Activated naive CD8-positive, alpha-beta T cell treated with anti-CD3 and anti-CD28 coated beads, Interleukin-2, amount 10 ng/mL, durations not matched to agents 7 days and 5 days (primary cell): ENCODE measurements around the gene FASTK. TPM values are rescaled to one million over a fixed set of nuclear protein-coding genes. Genes with fewer than 3 reads are reported as not detected.
A peak's percentile ranks its signal among the peaks of the same experiment; 100 is the strongest.

Experiments used
- ATAC-seq: fragments of 150-1000 bp; cut with Tn5 transposase; one replicate; pipeline ENCODE4 v1.10.0; 2021; ENCODE audit warnings: low read depth, moderate library complexity
- POLR2A ChIA-PET: fragments of 350-600 bp; sonication (Branson Sonifier 250); formaldehyde crosslinking; loops from one replicate; lab custom pipeline; 2021; ENCODE audit warnings: antibody characterized with exemption; lab: Charles Lee
- DNase-seq: peaks from one replicate; pipeline ENCODE4 v3.0.0; 2021
- H3K27ac Mint-ChIP-seq: one replicate; pipeline ENCODE4 v1.8.0; 2022; ENCODE audit warnings: mild to moderate bottlenecking, mixed read lengths
- H3K27me3 Mint-ChIP-seq: one replicate; pipeline ENCODE4 v1.8.0; 2022; ENCODE audit warnings: mild to moderate bottlenecking, moderate library complexity, mixed read lengths
- H3K36me3 Mint-ChIP-seq: one replicate; pipeline ENCODE4 v1.8.0; 2021; ENCODE audit warnings: mild to moderate bottlenecking, mixed read lengths
- H3K4me1 Mint-ChIP-seq: one replicate; pipeline ENCODE4 v1.8.0; 2021; ENCODE audit warnings: mixed read lengths
- H3K4me3 Mint-ChIP-seq: one replicate; pipeline ENCODE4 v1.8.0; 2022; ENCODE audit warnings: mild to moderate bottlenecking, moderate library complexity, mixed read lengths
- H3K9me3 Mint-ChIP-seq: one replicate; pipeline ENCODE4 v1.8.0; 2021; ENCODE audit warnings: mixed read lengths
- total RNA-seq, 2 experiments: library from RNA; stranded (reverse); gene quantifications; one replicate each; pipeline ENCODE4 v1.2.3, GENCODE V29; 2021

The FASTK gene
- total RNA-seq, 2 experiments from 2014 or later: 96.5 to 100 TPM

DNA sequence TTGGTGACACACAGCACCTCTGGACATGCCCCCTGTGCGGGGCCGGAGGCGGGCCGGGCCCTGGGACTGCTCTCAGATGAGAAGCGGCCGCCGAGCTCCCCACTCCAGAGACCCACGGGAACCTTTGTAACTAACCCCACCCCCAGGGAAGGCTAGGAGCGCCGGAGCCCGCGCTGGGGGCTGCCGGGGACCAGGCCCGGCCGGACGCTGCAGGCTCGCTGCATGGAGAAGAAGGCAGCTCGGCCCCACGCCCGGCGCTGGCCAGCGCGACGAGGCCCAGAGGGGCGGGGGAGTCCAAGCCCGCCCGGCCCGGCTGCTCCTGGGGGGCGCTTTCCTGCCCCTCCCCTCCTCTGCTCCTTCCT lies 42.2 kb upstream of the FASTK start:
- Mint-ChIP-seq H3K4me1 (peaks cover 1% of the 10 kb centered on the region), H3K27ac (no peak overlapping the region), H3K4me3 (no peak overlapping the region), H3K27me3 (no peaks in the 10 kb centered on the region), H3K36me3 (no peaks in the 10 kb centered on the region), H3K9me3 (no peaks in the 10 kb centered on the region)
- ATAC-seq: no peak
- no peak for DNase-seq
- POLR2A ChIA-PET: no interaction called here

DNA sequence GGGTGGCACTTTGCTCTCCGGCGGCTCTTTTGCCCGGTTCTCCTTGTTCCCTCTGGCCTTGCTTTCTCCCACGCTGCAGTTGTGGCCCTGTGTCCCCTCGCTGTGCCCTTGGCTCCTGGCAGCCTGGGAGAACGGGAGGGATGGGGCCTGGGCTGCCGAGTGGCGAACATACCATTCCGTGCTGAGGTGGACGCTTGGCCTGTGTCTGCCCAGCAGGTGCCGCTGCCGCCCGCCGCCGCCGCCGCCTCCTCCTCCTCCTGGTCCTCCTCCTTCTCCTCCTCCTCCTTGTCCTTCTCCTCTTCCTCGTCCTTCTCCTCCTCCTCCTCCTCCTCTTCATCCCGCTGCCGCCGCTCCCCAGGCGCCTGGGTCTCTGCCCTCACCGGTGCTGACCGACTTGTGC lies 41.7 kb upstream of the FASTK start:
- H3K9me3 Mint-ChIP-seq: no peaks in the 10 kb centered on the region
- H3K4me3 Mint-ChIP-seq: no peak overlapping the region
- H3K27me3 Mint-ChIP-seq: no peaks in the 10 kb centered on the region
- no peak overlapping the region for H3K27ac Mint-ChIP-seq
- ATAC-seq: no peak
- no peaks in the 10 kb centered on the region for H3K36me3 Mint-ChIP-seq
- DNase-seq: no peak
- POLR2A ChIA-PET: no interaction called here
- peaks cover 4% of the 10 kb centered on the region for H3K4me1 Mint-ChIP-seq

DNA sequence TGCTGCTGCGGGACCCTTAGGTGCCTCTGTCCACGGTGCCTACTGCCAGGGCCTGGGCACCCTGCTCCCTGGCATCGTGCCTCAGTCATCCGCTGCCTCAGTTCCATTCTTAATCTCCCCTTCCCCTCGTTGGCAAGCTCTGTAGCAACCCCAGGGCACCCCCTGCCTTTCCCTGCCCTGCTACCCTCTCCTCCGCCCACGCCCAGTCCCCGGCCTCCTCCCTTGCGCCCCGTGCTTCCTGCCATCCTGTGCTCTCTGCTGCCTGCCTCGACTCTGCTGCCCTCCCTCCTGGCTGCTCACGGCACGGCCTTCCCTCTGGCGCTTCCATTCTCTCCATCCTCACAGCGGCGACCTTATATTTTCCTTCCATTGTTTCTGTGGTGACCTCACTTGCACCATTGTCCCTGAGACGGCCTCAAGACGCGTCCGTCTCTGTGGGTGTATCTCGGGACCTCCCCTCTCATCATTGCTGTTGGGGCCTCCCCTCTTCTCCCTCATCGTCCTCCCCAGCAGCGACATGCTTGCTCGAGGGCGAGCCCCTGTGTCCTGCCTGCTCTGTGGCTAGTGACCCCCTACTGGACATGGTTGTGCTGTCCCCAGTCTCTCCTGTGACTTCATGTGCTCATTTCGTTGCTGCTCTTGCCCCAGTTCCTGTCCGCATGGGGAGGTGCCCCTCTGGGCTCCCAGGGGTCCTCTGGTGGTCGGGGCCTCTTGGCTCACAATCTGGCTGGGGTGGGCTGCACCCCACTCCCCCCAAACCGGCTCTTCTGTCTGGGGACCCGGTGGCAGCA lies 41.0 kb upstream of the FASTK start:
- POLR2A ChIA-PET: no interaction called here
- peaks cover 4% of the 10 kb centered on the region for H3K4me1 Mint-ChIP-seq
- no peak for DNase-seq
- no peaks in the 10 kb centered on the region for H3K9me3 Mint-ChIP-seq
- no peak for ATAC-seq
- no peak overlapping the region for H3K27ac Mint-ChIP-seq
- no peaks in the 10 kb centered on the region for H3K36me3 Mint-ChIP-seq
- H3K27me3 Mint-ChIP-seq: no peaks in the 10 kb centered on the region
- H3K4me3 Mint-ChIP-seq: no peak overlapping the region

DNA sequence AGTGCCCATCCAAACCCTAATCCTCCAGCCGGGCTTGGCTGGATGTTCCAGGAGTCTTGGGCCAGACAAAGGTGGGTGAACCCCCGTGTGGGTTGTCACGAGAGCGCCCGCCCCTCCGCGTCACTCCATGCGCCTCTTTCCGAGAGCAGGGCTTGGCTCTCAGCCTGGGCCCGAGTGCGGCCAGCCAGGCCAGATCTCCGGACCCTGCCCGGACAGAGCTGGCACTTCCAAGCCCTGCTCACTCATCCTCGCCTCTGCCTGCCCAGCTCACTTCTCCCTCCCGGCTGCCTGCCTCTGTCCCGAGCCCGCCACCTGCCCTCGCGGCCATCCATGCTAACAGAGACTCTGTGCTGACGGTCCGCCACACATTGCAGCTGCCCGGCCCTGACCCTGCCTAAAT lies 40.3 kb upstream of the FASTK start:
- DNase-seq (no peak), ATAC-seq (no peak)
- POLR2A ChIA-PET: no interaction called here
- Mint-ChIP-seq H3K36me3 (no peaks in the 10 kb centered on the region), H3K4me3 (no peak overlapping the region), H3K27ac (no peak overlapping the region), H3K9me3 (no peaks in the 10 kb centered on the region), H3K4me1 (peaks cover 4% of the 10 kb centered on the region), H3K27me3 (peaks cover 1% of the 10 kb centered on the region)

DNA sequence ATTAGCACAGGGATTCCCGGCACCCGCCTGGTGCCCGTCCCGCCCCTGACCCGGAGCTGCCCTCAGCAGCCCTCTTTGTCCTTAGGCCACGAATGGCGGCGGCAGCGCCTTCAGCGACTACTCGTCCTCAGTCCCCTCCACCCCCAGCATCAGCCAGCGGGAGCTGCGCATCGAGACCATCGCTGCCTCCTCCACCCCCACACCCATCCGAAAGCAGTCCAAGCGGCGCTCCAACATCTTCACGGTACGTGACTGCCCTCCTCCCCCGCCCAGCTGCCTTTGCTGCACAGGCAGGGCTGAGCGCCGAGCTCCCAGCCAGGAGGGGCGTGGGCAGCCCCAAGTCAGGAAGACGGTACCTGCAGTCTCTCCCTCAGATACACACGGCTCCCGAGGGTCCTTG lies 39.3 kb upstream of the FASTK start:
- DNase-seq: no peak
- POLR2A ChIA-PET: no interaction called here
- Mint-ChIP-seq H3K4me1 (peaks cover 4% of the 10 kb centered on the region), H3K9me3 (no peaks in the 10 kb centered on the region), H3K27ac (no peak overlapping the region), H3K27me3 (peaks cover 2% of the 10 kb centered on the region), H3K4me3 (no peak overlapping the region), H3K36me3 (no peaks in the 10 kb centered on the region)
- ATAC-seq: no peak

DNA sequence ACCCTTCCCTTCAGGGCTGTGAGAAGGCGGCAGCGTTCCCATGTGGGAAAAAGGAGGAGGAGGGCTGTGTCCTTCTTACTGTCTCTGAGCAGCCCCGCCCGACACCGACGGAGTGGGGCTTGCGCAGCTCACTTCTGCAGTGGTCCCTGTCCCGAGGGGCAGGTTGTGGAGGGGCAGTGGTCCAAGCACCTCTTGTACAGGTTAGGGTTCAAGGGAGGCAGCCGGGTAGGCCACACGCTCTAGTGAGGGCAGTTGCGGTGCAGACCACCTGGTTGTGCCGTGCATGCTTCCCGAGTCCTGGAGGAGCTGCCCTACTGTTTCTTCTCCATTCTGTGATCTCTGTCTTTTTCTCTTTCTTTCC lies 38.4 kb upstream of the FASTK start:
- Mint-ChIP-seq H3K27ac (no peak overlapping the region), H3K36me3 (no peaks in the 10 kb centered on the region), H3K27me3 (peaks cover 2% of the 10 kb centered on the region), H3K4me3 (no peak overlapping the region), H3K9me3 (no peaks in the 10 kb centered on the region), H3K4me1 (peaks cover 4% of the 10 kb centered on the region)
- POLR2A ChIA-PET: no interaction called here
- ATAC-seq (no peak), DNase-seq (no peak)

DNA sequence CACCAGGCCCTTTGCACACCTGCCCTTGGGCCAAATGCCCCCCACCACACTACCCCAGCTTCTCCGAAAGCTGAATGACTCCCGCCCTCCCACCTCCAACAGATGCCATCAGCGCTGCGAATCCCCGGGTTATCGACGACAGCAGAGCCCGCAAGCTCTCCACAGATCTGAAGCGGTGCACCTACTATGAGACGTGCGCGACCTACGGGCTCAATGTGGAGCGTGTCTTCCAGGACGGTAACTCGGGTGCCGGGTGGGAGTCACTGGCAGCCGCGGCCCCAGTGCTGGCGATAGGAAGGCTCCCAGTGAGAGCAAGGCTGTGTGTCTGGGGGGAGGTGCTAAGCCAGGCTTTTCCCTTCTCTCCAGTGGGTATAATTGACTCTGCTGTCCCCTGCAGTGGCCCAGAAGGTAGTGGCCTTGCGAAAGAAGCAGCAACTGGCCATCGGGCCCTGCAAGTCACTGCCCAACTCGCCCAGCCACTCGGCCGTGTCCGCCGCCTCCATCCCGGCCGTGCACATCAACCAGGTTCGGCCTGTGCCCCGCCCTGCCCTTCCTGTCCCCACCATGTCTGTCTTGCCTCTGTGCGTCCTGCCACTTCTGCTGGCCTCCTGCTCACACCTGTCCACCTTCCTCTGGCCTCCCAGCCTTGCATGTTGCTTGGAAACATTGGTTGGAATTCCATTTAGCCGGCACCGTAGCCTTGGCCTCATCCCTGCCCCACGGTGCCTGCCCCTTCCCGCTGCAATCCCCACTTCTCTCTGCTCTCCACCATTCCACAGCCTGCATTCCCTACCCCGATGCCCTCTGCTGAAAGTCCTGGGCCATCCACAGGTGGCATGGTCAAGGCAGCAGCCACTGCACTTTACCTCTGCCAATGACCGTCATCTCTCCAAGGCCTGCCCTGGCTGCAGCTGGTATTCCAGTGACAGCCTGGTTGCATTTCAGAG lies 37.8 kb upstream of the FASTK start:
- DNase-seq (no peak), ATAC-seq (no peak)
- POLR2A ChIA-PET: no interaction called here
- Mint-ChIP-seq H3K4me1 (peaks cover 4% of the 10 kb centered on the region), H3K27ac (no peak overlapping the region), H3K27me3 (peaks cover 3% of the 10 kb centered on the region), H3K36me3 (no peaks in the 10 kb centered on the region), H3K4me3 (no peak overlapping the region), H3K9me3 (no peaks in the 10 kb centered on the region)

DNA sequence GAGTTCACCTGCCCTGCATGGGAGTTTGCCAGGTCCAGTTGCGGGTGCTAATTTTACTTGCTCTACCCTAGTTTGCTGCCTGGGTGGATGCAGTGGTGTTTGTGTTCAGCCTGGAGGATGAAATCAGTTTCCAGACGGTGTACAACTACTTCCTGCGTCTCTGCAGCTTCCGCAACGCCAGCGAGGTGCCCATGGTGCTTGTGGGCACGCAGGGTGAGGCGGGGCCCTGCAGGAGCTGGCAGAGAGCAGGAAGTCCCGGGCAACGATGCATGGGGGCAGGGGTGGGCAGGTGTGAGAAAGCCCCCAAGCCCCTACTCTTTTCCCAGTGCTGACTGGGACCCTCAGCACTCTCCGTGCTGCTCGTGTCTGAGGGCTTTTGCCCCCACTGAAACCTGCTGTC lies 37.0 kb upstream of the FASTK start:
- Mint-ChIP-seq H3K27me3 (peaks cover 6% of the 10 kb centered on the region), H3K36me3 (no peaks in the 10 kb centered on the region), H3K27ac (peak overlapping the region; percentile 64), H3K4me1 (peaks cover 4% of the 10 kb centered on the region), H3K4me3 (peak overlapping the region; percentile 58), H3K9me3 (no peaks in the 10 kb centered on the region)
- POLR2A ChIA-PET: no interaction called here
- DNase-seq: no peak
- peak; percentile 26 for ATAC-seq

DNA sequence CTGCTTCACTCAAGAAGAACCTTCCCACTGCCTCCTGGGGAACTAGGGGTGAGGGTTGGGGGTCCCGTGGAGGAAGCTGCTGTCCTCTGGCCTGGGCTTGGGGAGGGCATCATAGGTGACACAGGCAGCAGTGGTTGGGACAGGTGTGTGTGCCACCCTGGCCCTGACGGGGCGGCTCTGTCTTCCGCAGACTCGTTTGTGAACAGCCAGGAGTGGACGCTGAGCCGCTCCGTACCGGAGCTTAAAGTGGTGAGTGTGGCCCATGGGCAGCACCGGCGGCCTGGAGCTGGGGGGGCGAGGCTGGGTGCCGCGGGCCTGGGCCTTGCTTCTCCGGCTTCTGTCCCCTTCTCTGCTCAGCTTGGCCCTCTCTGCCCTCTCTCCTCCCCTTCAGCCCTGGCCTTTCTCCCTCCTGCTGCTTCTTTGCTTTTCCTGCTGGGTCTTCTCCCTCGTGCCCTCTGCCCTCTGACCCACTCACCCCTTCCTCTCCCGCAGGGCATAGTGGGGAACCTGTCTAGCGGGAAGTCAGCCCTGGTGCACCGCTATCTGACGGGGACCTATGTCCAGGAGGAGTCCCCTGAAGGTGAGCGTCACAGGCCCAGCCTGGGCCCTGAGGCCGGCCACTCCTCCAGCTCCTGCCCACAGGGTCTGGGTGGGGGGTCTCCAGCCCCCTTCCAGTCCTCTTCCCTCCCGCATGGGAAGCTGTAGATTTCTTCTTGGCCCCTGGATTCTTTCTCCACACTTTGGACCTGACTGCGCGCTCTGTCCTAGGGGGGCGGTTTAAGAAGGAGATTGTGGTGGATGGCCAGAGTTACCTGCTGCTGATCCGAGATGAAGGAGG lies 36.2 kb upstream of the FASTK start:
- Mint-ChIP-seq H3K4me1 (peaks cover 4% of the 10 kb centered on the region), H3K36me3 (no peaks in the 10 kb centered on the region), H3K27me3 (peaks cover 6% of the 10 kb centered on the region), H3K27ac (no peak overlapping the region), H3K4me3 (peak overlapping the region; percentile 58), H3K9me3 (no peaks in the 10 kb centered on the region)
- POLR2A ChIA-PET: no interaction called here
- DNase-seq (no peak), ATAC-seq (no peak)

DNA sequence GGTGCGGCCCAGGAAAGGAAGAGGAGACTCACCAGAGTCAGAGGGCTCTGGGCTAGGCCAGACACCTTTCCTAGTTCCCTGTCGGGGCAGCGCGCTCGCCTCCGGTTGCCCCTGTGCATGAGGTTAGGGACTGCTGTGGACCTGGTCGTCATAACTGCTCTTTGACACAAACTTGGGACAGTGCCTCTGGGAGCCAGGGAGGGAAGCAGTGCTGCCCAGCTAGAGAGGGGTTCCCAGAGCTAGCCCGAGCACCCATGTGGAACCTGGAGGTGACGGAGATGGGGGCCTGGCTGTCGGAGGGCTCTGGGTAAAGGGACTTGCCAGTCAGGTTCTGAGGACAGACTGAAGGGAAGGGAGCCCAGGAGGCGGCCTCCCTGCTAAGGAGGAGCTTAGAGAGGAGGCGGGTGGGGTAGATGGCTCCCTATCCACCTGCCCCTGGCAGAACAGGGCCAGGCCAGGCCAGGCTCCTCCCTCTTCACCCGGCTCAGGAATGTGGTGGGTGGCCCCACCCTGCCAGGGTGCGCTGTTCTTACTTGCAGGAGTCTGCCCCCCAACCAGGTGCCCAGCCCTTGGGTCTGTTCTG lies 35.3 kb upstream of the FASTK start:
- peak overlapping the region; percentile 48 for H3K27ac Mint-ChIP-seq
- no peak for DNase-seq
- POLR2A ChIA-PET: interaction anchor here (1.4 kb wide), 1 partner anchor 88 kb away, joined by 4 read pairs; the partner anchor contains the start of gene ABCB8

DNA sequence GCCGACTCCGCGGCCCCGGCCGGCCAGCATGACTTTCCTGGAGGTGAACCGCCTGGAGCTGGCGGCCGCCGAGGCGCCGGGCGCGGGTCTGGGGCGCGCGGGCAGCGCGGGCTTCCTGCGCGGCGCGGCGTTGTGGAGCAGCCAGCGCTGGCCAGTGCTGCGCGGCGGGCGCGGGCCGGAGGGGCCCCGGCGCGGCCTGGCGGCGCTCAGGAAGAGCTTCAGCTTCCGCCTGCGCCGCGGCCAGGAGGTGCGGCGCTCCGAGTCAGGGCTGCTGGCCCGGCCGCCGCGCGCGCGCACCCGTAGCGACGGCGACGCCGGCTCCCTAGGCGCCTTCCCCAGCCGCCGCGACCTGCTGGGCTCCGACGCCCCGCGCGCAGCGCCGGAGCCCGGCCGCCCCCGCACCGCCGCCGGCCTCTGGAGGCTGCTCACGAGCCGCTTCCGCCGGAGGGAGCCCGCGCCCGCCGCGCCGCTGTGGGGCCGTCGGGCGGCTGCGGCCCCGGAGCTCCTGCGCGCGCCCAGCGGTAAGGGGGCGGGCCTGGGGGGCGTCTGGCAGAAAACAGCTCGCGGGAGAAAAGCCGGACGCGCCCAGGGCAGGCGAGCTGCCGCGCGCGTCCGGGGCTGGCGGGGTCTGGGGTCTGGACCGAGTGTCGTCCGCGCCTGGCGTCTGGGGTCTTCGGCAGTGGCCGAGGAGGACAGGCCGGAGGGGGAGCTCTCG lies 34.7 kb upstream of the FASTK start:
- Mint-ChIP-seq H3K27ac (no peak overlapping the region), H3K36me3 (no peaks in the 10 kb centered on the region), H3K4me1 (peaks cover 5% of the 10 kb centered on the region), H3K27me3 (peaks cover 8% of the 10 kb centered on the region), H3K4me3 (peak overlapping the region; percentile 44), H3K9me3 (no peaks in the 10 kb centered on the region)
- DNase-seq (peak; percentile 70), ATAC-seq (peak; percentile 51)
- POLR2A ChIA-PET: interaction anchor here (1.4 kb wide), 1 partner anchor 87 kb away, joined by 4 read pairs; the partner anchor contains the start of gene ABCB8

More for the DNA sequence above, 35.3 kb upstream of the FASTK start:
- peaks cover 8% of the 10 kb centered on the region for H3K27me3 Mint-ChIP-seq
- no peaks in the 10 kb centered on the region for H3K9me3 Mint-ChIP-seq
- H3K36me3 Mint-ChIP-seq: no peaks in the 10 kb centered on the region
- H3K4me3 Mint-ChIP-seq: peak overlapping the region; percentile 44
- H3K4me1 Mint-ChIP-seq: peaks cover 2% of the 10 kb centered on the region
- no peak for ATAC-seq
